Activated naive CD4-positive, alpha-beta T cell treated with anti-CD3 and anti-CD28 coated beads, Interleukin-2, amount 50 U/mL, for 16 hours (primary cell): ENCODE data around the gene ALG2.
A peak's percentile ranks its signal among the peaks of the same experiment; 100 is the strongest.
"Not testable (repeated sequence)": the region's sequence is repeated elsewhere in the genome, so short reads cannot be mapped to it uniquely, and the experiment has no call there.

Source experiments
- DNase-seq: peaks from one replicate; pipeline ENCODE4 v3.0.0-alpha.2; 2020

ALG2 gene

GRCh38 chr9:99221621-99222415 lies at the start of gene ALG2, which contains the start of gene SEC61B:
ALG2 (minus strand) TSS chr9:99221942; CDS start chr9:99221894, 48 bp downstream.
SEC61B (plus strand) TSS chr9:99222282; CDS start chr9:99222364, 82 bp downstream.
- peak; percentile 96 for DNase-seq

DNA sequence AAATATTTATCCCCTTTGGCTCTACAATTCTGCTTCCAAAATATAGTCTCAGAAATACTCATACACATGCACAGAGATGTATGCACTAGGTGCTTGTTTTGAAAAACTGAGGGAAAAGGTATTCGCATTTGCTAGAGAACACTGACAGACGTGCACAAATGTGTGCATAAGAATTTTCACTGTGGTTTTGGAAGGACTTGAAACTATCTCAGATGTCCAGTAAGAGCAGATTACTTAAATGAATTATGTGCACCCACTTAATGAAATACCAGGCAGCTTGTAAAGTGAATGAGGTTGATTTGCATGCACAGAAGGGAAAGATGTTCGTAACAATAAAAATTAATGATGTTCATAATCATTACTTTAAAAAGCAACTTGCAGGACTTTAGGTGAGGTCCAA lies 48.7 kb upstream of the ALG2 start:
- no peak for DNase-seq

GRCh38 chr9:99269416-99269815 lies 47.7 kb upstream of the ALG2 start:
- no peak for DNase-seq

DNA sequence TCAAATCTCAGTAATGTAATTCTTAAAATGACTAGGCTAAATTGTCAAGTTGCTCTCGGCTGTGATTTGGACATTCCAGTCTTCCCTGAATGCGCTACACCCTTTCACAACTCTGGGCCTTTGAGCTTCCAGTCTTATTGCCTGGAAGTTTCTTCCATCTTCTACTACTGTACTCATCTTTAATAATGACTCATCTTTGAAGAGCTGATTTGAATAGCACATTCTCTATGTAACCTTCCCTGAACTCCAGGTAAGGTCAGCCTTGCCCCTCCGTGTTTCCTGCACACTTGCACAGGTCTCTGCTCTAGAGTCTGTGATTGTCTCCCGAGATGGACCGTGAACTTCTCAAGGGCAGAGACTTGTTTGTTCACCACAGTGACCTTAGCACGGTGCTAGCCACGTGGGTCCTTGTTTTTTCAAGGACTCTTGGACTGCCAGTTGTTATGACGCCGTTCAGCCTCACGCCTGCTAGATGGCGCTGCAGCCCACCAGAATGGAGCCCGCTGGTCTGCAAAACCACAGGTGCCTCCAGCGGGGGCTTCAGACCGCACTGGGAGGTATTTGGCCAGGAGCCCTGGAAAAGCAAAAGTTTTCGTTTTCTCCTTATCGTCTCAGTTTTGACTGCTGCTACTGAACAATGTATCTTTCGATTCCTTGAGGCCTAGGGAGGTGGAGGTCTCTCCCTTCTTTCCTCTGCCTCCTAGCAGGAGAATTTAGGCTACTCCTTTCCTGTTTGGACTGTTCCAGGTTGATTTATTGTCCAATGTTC lies 44.7 kb upstream of the ALG2 start:
- peak; percentile 64 for DNase-seq

DNA sequence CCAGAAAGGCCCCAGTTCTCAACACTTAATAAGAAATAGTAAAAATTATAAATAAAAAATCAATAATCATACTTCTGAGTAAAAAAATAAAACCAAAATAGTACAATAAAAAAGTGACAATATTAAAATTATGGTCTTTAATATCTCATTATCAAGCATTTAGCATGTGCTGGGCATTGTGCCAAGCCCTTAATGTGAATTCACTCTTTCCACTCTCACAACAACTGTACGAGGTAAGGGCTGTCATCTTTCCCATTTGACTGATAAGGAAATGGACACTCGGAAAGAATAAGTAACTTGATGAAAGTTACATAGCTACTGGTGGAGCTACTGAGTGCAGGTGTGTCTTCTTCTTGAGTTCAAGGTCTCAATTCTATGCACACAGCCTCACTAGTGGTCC lies 43.9 kb upstream of the ALG2 start:
- DNase-seq = no peak

- DNase-seq = peak; percentile 24
Observed at GRCh38 chr9:99264070-99264680, 42.4 kb upstream of the ALG2 start.

GRCh38 chr9:99262949-99263418 lies 41.2 kb upstream of the ALG2 start:
- no peak for DNase-seq

- no peak for DNase-seq
Observed at GRCh38 chr9:99261923-99262322, 40.2 kb upstream of the ALG2 start.

DNA sequence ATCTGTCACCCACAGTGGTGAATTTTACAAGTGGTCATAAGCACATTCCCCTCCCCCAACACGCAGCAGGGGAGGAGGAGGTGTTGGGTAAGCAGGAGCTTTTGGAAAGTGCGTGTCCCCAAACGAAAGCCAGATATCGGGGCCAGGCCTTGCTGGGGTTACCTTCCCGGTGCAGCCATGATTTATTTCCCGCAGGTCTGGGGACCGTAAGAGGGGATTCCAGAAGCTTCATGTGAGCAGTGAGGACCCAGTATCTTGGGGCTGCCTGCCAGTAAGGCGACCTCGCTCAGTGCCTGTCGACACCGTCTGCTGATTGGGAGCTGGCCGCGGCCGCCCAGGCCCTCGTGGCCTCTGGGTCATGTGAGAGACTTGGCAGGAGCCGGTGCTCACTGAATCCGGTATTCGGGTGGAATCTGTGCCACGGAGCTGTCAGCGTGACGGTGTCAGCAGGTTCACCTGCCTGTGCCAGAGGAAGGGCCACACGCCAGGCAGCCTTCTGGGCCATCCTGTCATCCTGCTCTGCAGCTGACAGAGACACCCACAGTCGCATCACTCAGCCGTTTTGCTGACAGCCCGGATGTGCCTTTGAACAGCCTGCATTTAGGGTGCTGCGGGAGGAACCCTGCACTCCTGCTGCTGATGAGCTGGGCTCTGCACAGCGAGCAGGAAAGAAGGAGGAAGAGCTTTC lies 37.6 kb upstream of the ALG2 start:
- peak; percentile 29 for DNase-seq

DNA sequence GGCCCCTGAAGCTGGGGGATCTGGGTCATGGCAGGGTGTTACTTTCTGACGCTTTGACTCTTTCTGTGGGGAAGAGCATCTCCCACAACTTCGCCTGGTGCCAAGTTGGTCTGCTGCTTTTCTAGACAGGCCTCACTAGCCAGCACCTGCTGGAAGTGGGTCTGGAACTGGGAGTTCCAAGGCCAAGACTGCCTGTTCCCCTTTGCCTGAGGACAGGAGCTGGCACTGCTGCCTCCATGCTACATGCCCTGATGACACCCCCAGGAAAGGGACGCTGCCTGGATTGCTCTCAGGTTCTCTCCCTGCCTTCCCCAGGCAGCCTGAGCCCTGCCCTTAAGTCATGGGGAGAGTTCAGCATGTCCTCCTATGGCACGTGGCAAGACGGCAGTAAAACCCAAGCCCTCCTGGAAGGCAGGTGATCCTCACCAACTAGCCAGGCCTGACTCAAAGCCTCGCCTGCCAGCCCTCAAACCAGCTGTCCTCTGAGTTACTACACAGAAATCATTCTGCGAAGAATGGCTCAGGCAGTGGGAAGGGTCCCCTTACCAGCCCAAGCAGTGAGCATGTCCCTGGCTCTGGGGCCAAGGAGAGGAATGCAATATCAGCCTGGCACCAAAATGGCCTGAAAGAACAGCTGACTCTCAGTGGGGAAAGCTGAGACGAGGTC lies 36.1 kb upstream of the ALG2 start:
- DNase-seq = no peak

GRCh38 chr9:99255651-99256050 lies 33.9 kb upstream of the ALG2 start:
- no peak for DNase-seq

GRCh38 chr9:99253772-99254431 lies 32.2 kb upstream of the ALG2 start:
- DNase-seq = peak; percentile 82

GRCh38 chr9:99253134-99253533 lies 31.4 kb upstream of the ALG2 start:
- no peak for DNase-seq

- DNase-seq = no peak
Observed at GRCh38 chr9:99251157-99251556, 29.4 kb upstream of the ALG2 start.

DNA sequence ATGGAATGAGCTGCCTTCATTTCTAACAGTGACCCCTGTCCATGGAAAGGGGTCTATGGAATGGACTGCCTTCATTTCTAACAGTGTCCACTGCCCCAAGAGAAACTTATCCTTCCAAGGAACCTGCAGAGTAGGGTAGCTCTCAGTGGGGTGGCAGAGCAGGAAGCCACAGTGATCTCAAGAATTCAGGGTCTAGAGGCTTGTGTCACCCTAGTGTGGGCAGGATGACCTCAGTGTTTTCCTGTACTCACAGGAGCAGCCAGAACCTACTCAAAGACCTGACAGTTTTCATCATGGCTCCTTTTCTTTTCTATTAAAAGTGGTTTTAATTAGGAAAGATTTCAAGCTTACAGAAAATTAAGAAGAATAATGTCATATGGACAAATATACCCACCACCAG lies 27.9 kb upstream of the ALG2 start:
- no peak for DNase-seq

GRCh38 chr9:99244344-99245260 lies 22.9 kb upstream of the ALG2 start:
- DNase-seq = no peak

DNA sequence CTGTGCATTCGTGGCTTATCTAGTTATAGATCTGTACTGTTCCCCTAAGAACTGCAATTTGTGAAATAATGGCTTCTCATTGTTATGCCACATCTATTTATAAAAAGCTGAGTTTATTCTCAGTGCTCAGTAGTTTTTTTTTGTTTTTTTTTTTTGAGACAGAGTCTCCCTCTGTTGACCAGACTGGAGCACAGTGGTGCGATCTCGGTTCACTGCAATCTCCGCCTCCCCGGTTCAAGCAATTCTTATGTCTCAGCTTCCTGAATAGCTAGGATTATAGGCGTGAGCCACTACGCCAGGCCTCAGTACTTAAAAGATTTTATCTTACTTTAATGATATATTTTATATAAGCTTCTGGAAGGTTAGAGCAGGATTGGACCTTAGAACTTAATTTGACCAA lies 19.4 kb upstream of the ALG2 start:
- no peak for DNase-seq

DNA sequence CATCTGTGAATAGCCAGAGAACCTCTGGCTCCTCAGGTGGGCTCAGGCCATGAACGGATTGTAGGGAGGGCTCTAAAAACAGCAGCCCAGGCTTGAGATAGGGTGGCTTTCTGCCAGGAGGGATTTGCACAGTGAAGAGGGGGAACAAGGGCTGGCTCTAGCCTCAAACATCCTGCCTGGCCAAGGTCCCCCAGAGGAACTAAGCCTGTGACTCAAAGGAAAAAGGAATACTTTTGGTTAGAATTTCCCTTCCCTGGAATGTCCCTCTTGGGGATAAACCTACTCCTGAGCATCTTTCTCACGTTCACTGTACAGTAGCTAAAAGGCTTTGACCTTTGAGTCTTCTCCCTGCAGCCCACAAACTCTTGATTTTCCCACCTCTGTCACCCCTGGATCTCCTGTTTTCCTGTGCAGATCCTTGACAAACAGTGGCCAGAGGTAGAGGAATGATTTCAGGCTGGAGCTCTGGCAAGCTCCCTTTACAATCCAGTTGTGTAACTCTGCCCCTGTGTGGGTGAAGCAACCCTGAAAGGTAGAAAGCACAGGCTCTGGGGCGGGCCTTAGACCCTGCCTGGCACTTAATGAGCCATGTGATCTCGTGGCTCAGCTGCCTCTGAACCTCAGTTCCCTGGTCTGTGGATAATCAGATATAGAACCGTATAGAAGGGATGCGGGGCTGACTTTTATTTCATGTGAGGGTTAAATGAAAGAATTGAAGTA lies 17.8 kb upstream of the ALG2 start:
- DNase-seq = no peak

DNA sequence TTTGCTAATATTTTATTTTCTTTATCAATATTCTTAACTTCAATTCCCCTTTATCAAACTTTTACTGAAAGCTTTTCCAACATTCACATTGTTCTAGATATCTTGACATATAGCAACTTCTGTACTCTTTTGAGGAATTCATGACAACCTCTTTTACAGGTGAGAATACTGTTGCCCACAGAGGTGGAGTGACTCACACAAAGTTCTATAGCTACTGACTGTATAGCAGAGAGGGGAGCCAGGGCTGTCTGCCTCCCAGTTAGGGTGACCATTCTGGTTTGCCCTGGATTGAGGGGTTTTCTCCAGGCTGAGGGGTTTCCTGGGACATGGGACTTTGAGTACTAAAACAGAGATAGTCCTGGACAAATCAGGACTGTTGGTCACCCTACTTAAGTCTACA lies 16.6 kb upstream of the ALG2 start:
- no peak for DNase-seq

DNA sequence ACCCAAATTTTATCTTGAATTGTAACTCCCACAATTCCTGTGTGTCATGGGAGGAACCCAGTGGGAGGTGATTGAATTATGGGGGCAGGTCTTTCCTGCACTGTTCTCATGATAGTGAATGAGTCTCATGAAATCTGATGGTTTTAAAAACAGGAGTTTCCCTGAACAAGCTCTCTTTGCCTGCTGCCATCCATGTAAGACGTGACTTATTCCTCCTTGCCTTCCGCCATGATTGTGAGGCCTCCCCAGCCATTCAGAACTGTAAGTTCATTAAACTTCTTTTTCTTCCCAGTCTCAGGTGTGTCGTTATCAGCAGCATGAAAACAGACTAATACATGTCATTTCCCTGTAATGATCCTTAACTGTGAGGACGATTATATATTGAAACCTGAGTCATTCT lies 16.1 kb upstream of the ALG2 start:
- DNase-seq = not testable (repeated sequence)
